ENCODE results near the gene TIPARP.

DNA sequence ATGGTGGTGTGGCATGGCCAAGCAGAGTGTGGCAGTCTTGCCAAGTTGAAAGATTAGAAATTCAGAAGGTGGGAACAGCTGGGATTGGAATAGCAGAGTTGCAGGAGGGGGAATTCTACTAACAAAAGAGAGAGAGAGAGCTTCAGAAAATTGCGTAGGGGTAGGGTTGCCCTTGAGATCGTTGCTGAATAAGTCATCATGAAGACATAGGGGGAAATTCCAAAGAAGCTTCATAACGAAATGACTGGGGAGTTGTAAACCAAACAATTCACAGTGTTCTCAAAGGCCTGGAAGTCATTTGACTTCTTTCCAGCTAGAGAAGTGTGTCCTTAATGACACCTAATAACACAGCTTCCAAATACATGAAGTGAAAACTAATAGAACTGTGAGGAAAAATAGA lies 26.3 kb upstream of the TIPARP start:
- no peak for TF ChIP-seq ZZZ3 (CRISPR knock-in tag; IDR thresholded peaks at IDR 0.05; ENCODE audit: borderline replicate concordance)
- TF ChIP-seq, protein P1, sequence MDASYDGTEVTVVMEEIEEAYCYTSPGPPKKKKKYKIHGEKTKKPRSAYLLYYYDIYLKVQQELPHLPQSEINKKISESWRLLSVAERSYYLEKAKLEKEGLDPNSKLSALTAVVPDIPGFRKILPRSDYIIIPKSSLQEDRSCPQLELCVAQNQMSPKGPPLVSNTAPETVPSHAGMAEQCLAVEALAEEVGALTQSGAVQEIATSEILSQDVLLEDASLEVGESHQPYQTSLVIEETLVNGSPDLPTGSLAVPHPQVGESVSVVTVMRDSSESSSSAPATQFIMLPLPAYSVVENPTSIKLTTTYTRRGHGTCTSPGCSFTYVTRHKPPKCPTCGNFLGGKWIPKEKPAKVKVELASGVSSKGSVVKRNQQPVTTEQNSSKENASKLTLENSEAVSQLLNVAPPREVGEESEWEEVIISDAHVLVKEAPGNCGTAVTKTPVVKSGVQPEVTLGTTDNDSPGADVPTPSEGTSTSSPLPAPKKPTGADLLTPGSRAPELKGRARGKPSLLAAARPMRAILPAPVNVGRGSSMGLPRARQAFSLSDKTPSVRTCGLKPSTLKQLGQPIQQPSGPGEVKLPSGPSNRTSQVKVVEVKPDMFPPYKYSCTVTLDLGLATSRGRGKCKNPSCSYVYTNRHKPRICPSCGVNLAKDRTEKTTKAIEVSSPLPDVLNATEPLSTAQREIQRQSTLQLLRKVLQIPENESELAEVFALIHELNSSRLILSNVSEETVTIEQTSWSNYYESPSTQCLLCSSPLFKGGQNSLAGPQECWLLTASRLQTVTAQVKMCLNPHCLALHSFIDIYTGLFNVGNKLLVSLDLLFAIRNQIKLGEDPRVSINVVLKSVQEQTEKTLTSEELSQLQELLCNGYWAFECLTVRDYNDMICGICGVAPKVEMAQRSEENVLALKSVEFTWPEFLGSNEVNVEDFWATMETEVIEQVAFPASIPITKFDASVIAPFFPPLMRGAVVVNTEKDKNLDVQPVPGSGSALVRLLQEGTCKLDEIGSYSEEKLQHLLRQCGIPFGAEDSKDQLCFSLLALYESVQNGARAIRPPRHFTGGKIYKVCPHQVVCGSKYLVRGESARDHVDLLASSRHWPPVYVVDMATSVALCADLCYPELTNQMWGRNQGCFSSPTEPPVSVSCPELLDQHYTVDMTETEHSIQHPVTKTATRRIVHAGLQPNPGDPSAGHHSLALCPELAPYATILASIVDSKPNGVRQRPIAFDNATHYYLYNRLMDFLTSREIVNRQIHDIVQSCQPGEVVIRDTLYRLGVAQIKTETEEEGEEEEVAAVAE (CRISPR knock-in tag; IDR thresholded peaks at IDR 0.05; ENCODE audit: borderline replicate concordance): no peak
- no peak for TF ChIP-seq POLR2A (IDR thresholded peaks at IDR 0.05; ENCODE audit: insufficient read depth in 1 of 2, low read depth in 2 of 2, low read length in 2 of 2)
- TF ChIP-seq TAF1 (CRISPR knock-in tag; IDR thresholded peaks at IDR 0.05): no peak
- TF ChIP-seq, protein P2, sequence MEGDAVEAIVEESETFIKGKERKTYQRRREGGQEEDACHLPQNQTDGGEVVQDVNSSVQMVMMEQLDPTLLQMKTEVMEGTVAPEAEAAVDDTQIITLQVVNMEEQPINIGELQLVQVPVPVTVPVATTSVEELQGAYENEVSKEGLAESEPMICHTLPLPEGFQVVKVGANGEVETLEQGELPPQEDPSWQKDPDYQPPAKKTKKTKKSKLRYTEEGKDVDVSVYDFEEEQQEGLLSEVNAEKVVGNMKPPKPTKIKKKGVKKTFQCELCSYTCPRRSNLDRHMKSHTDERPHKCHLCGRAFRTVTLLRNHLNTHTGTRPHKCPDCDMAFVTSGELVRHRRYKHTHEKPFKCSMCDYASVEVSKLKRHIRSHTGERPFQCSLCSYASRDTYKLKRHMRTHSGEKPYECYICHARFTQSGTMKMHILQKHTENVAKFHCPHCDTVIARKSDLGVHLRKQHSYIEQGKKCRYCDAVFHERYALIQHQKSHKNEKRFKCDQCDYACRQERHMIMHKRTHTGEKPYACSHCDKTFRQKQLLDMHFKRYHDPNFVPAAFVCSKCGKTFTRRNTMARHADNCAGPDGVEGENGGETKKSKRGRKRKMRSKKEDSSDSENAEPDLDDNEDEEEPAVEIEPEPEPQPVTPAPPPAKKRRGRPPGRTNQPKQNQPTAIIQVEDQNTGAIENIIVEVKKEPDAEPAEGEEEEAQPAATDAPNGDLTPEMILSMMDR (CRISPR knock-in tag; IDR thresholded peaks at IDR 0.05): no peak
- TF ChIP-seq RBM22 (optimal IDR thresholded peaks at IDR 0.05; ENCODE audit: low read length): no peak
- TF ChIP-seq JUN (CRISPR knock-in tag; IDR thresholded peaks at IDR 0.05): no peak
- no peak for TF ChIP-seq GTF2F1 (IDR thresholded peaks at IDR 0.05; ENCODE audit: low read length)
- TF ChIP-seq JUNB (CRISPR knock-in tag; IDR thresholded peaks at IDR 0.05; ENCODE audit: borderline replicate concordance): no peak
- TF ChIP-seq, protein P3, sequence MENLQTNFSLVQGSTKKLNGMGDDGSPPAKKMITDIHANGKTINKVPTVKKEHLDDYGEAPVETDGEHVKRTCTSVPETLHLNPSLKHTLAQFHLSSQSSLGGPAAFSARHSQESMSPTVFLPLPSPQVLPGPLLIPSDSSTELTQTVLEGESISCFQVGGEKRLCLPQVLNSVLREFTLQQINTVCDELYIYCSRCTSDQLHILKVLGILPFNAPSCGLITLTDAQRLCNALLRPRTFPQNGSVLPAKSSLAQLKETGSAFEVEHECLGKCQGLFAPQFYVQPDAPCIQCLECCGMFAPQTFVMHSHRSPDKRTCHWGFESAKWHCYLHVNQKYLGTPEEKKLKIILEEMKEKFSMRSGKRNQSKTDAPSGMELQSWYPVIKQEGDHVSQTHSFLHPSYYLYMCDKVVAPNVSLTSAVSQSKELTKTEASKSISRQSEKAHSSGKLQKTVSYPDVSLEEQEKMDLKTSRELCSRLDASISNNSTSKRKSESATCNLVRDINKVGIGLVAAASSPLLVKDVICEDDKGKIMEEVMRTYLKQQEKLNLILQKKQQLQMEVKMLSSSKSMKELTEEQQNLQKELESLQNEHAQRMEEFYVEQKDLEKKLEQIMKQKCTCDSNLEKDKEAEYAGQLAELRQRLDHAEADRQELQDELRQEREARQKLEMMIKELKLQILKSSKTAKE (CRISPR knock-in tag; IDR thresholded peaks at IDR 0.05; ENCODE audit: borderline replicate concordance): no peak
- no peak for TF ChIP-seq MAFF (IDR thresholded peaks at IDR 0.05; ENCODE audit: low read depth, low read length)
- no peak for TF ChIP-seq CREB1 (IDR thresholded peaks at IDR 0.05)
- TF ChIP-seq CREB1 (CRISPR knock-in tag; IDR thresholded peaks at IDR 0.05): no peak
- no peak for TF ChIP-seq MXI1 (IDR thresholded peaks at IDR 0.05; ENCODE audit: borderline replicate concordance, low read depth, low read length)
- no peak for TF ChIP-seq RFXANK (CRISPR knock-in tag; IDR thresholded peaks at IDR 0.05)
